Thoracic aorta (tissue), 2 donors: Measurements from ENCODE around the gene SYT11. TPM values are rescaled to one million over a fixed set of nuclear protein-coding genes. Genes with fewer than 3 reads are reported as not detected.

Experiments
- ATAC-seq: fragments of 150-250 bp; one replicate; pipeline ENCODE4 v1.8.0; 2017; ENCODE audit warnings: low read depth; ENCODE audit not compliant: insufficient number of reproducible peaks, low FRiP score
- DNase-seq: peaks from one replicate; pipeline ENCODE4 v3.0.0-alpha.2; 2020; ENCODE audit warnings: low spot score
- H3K27ac ChIP-seq, 2 donors: fragments of 200-600 bp; sonication (generic); 1 replicate in 1 of 2; 2 replicates in 1 of 2; pipeline ENCODE4 v1.5.1; 2016; ENCODE audit warnings: mild to moderate bottlenecking in 2 of 2, moderate library complexity in 2 of 2
- H3K27me3 ChIP-seq: fragments of 200-600 bp; sonication (generic); replicated peaks from 2 replicates; pipeline ENCODE4 v1.6.0; 2016; ENCODE audit warnings: mild to moderate bottlenecking; ENCODE audit not compliant: insufficient read depth
- H3K36me3 ChIP-seq: fragments of 200-600 bp; sonication (generic); one replicate; pipeline ENCODE4 v1.5.1; 2016
- H3K4me1 ChIP-seq, 2 donors: fragments of 200-600 bp; sonication (generic); 1 replicate in 1 of 2; 2 replicates in 1 of 2; pipeline versions ENCODE4 v1.5.1 to v1.6.0; 2016; ENCODE audit warnings: low read depth in 2 of 2, mild to moderate bottlenecking in 1 of 2; ENCODE audit not compliant: control insufficient read depth in 1 of 2
- H3K4me3 ChIP-seq: fragments of 200-600 bp; sonication (generic); 2 replicates; pipeline ENCODE4 v1.5.1; 2016; ENCODE audit warnings: mild to moderate bottlenecking
- H3K9me3 ChIP-seq: fragments of 200-600 bp; sonication (generic); 2 replicates; pipeline ENCODE4 v1.5.1; 2016
- CTCF ChIP-seq: fragments of 200-600 bp; sonication (generic); IDR thresholded peaks from one replicate; pipeline ENCODE4 v1.5.1; 2019; ENCODE audit warnings: antibody characterized with exemption
- total RNA-seq, 2 donors: library from RNA; depleted of rRNA; stranded (reverse); fragments of >200 nt; gene quantifications; one replicate each; pipeline versions ENCODE4 v1.1.0 to v1.2.3, GENCODE V29; 2016

SYT11 gene
- total RNA-seq, 2 donors from 2014 or later = 49.5 to 62.4 TPM

GRCh38 chr1:155840386-155840785, 19.0 kb upstream of the SYT11 start:
- TF ChIP-seq CTCF = no peak
- Histone ChIP-seq H3K4me1 (no peaks in the 10 kb centered on the region), H3K27ac (no peak overlapping the region), H3K27me3 (no peaks in the 10 kb centered on the region), H3K9me3 (no peaks in the 10 kb centered on the region), H3K4me3 (no peak overlapping the region), H3K36me3 (peaks cover 5% of the 10 kb centered on the region)
- ATAC-seq (no peak), DNase-seq (no peak)

GRCh38 chr1:155844860-155845421, 14.4 kb upstream of the SYT11 start:
- H3K27ac ChIP-seq = no peak overlapping the region
- TF ChIP-seq CTCF = no peak
- H3K36me3 ChIP-seq = peaks cover 5% of the 10 kb centered on the region
- no peak for DNase-seq
- H3K27me3 ChIP-seq = no peaks in the 10 kb centered on the region
- ATAC-seq = no peak
- H3K4me1 ChIP-seq = peaks cover 3 to 4% of the 10 kb centered on the region in 2 donors
- H3K4me3 ChIP-seq = no peak overlapping the region
- H3K9me3 ChIP-seq = no peaks in the 10 kb centered on the region

GRCh38 chr1:155847823-155848529, 11.4 kb upstream of the SYT11 start:
- Histone ChIP-seq H3K4me3 (no peak overlapping the region), H3K27ac (no peak overlapping the region), H3K4me1 (peaks cover 6 to 9% of the 10 kb centered on the region in 2 donors), H3K9me3 (no peaks in the 10 kb centered on the region), H3K27me3 (no peaks in the 10 kb centered on the region), H3K36me3 (peaks cover 16% of the 10 kb centered on the region)
- DNase-seq (no peak), ATAC-seq (no peak)
- no peak for TF ChIP-seq CTCF

- Histone ChIP-seq H3K4me1 (peaks cover 6 to 9% of the 10 kb centered on the region in 2 donors), H3K27me3 (no peaks in the 10 kb centered on the region), H3K36me3 (peaks cover 21% of the 10 kb centered on the region), H3K9me3 (no peaks in the 10 kb centered on the region), H3K4me3 (no peak overlapping the region), H3K27ac (no peak overlapping the region)
- ATAC-seq (no peak), DNase-seq (no peak)
- no peak for TF ChIP-seq CTCF
Observed at GRCh38 chr1:155850345-155850744, 9.0 kb upstream of the SYT11 start.

GRCh38 chr1:155856257-155856974, 3.0 kb upstream of the SYT11 start:
- no peaks in the 10 kb centered on the region for H3K27me3 ChIP-seq
- peak overlapping the region; percentile 76 to 77 for H3K27ac ChIP-seq

More at GRCh38 chr1:155856257-155856974, 3.0 kb upstream of the SYT11 start:
- peaks cover 16% of the 10 kb centered on the region for H3K36me3 ChIP-seq
- no peaks in the 10 kb centered on the region for H3K9me3 ChIP-seq
- no peak for TF ChIP-seq CTCF
- no peak for DNase-seq
- H3K4me1 ChIP-seq = peaks cover 0 to 40% of the 10 kb centered on the region in 2 donors
- peak overlapping the region; percentile 80 for H3K4me3 ChIP-seq
- no peak for ATAC-seq
